Right cardiac atrium (tissue), 5 donors: Measurements from ENCODE around the gene SLC39A11. TPM values are rescaled to one million over a fixed set of nuclear protein-coding genes. Genes with fewer than 3 reads are reported as not detected.
A peak's percentile ranks its signal among the peaks of the same experiment; 100 is the strongest.

Source experiments
- ATAC-seq, 2 donors: fragments of 200-7000 bp; cut with Tn5 transposase; one replicate each; pipeline versions ENCODE4 v1.8.0 to v1.9.1; 2020; ENCODE audit warnings: moderate library complexity in 2 of 2, mild to moderate bottlenecking in 1 of 2
- DNase-seq, 3 donors: peaks; one replicate each; pipeline ENCODE4 v3.0.0-alpha.2; 2020
- H3K27ac ChIP-seq: one replicate; pipeline ENCODE4 v1.5.1; 2013; ENCODE audit warnings: mild to moderate bottlenecking, low read length, control low read depth, moderate library complexity
- H3K27me3 ChIP-seq: one replicate; pipeline ENCODE4 v1.6.1; 2013; ENCODE audit not compliant: control insufficient read depth, insufficient read depth
- H3K4me1 ChIP-seq: one replicate; pipeline ENCODE4 v1.6.1; 2013; ENCODE audit warnings: low read length; ENCODE audit not compliant: control insufficient read depth, insufficient read depth
- H3K4me3 ChIP-seq: one replicate; pipeline ENCODE4 v1.5.1; 2013; ENCODE audit warnings: low read length, control low read depth
- H3K9me3 ChIP-seq: one replicate; pipeline ENCODE4 v1.6.1; 2013; ENCODE audit warnings: low read length; ENCODE audit not compliant: control insufficient read depth
- WGBS: extraction: QIAGEN DNeasy Blood & Tissue Kit; methylation state at CpG from one replicate; pipeline ENCODE4 v1.1.7; 2013; 5-methylcytosine and 5-hydroxymethylcytosine counted together
- intact Hi-C, 4 donors: fragments of 100-400 bp; cut with DNase I; formaldehyde crosslinking; loops; one replicate each; pipeline versions ENCODE4 v1.11.0 to v1.14.0; 2022 to 2023
- polyA plus RNA-seq: library from polyadenylated mRNA; stranded (reverse); fragments of 200-250 nt; gene quantifications from one replicate; pipeline ENCODE4 v1.2.3, GENCODE V29; 2013
- total RNA-seq, 4 donors: library from RNA; stranded (reverse); fragmentation: NEBNext Ultra II Directional; extraction: Animal tissue kit (Norgen Biotek cat#: 25700); gene quantifications; one replicate each; pipeline ENCODE4 v1.2.1, GENCODE V29; 2021
- donor health status: healthy with polysubstance abuse.
- donor health status: DM: no; HTN: yes; CAD: no.
- donor health status: DM: no; HTN: no; CAD: no.
- donor health status: DM: no; HTN: yes; CAD: no; lungs with severe emphysema.
- donor health status: DM: yes; HTN: yes; CAD: no.

The SLC39A11 gene
- total and polyA plus RNA-seq, 5 donors = 3.2 to 12.6 (median 9.9) TPM

DNA sequence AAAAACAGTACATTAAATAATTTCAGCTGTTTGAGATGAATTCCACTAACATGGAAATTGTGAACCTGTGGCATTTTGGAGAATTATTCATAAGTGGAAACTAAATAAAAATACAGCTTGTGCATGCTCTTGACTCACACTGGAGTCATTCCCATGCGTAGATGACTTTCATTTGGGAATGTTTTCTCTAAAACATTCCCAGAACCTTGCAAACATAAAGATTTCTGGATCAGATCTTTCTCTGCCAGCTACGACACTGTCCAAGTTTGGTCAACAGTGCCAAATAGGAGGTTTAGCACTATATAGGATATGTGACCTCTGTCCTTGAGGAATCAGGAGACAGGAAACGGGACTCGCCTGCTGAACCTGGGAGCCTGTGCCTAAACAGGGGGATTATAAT is 400.9 kb downstream of the SLC39A11 start:
- no peaks in the 10 kb centered on the region for H3K9me3 ChIP-seq
- intact Hi-C loops = no loop called here
- ATAC-seq (no peak), DNase-seq (no peak)
- no peaks in the 10 kb centered on the region for H3K27me3 ChIP-seq
- H3K4me1 ChIP-seq = no peaks in the 10 kb centered on the region
- no peak overlapping the region for H3K27ac ChIP-seq
- 69% methylated on average over 4 of the region's 4 CpGs for WGBS
- no peak overlapping the region for H3K4me3 ChIP-seq

- Histone ChIP-seq H3K9me3 (no peaks in the 10 kb centered on the region), H3K4me3 (no peak overlapping the region), H3K27ac (no peak overlapping the region), H3K4me1 (no peaks in the 10 kb centered on the region), H3K27me3 (no peaks in the 10 kb centered on the region)
- DNase-seq (no peak), ATAC-seq (no peak)
- intact Hi-C loops = no loop called here
- 91% methylated on average over 3 of the region's 3 CpGs for WGBS
Measured at GRCh38 chr17:72691017-72691416, 401.5 kb downstream of the SLC39A11 start.

DNA sequence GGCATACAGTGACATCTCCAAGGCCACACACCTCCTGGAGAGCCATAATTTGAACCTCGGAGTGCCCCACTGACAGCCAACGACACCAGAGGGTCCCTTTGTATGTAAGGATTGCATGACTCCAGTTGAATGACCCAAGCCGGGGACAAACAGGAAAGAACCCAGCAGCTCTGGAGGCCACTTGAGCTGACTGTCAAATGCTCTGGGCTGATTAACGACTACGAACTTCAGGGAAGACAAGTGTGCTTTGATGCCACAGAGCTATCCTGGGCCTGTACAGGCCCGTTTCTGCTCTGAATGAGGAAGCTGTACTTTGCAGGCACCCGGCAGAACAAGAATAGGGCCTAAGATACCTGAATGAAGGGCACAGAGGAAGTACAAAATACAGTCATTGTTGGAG is 404.6 kb downstream of the SLC39A11 start:
- ATAC-seq (no peak), DNase-seq (no peak)
- intact Hi-C loops = no loop called here
- Histone ChIP-seq H3K4me1 (no peaks in the 10 kb centered on the region), H3K4me3 (no peak overlapping the region), H3K27ac (no peak overlapping the region), H3K27me3 (no peaks in the 10 kb centered on the region), H3K9me3 (no peaks in the 10 kb centered on the region)
- 67% methylated on average over 7 of the region's 7 CpGs for WGBS

- DNase-seq = no peak
- no peak for ATAC-seq
- Histone ChIP-seq H3K4me1 (no peaks in the 10 kb centered on the region), H3K27ac (no peak overlapping the region), H3K9me3 (no peaks in the 10 kb centered on the region), H3K4me3 (no peak overlapping the region), H3K27me3 (no peaks in the 10 kb centered on the region)
- 87% methylated on average over 11 of the region's 11 CpGs for WGBS
- intact Hi-C loops = no loop called here
Measured at GRCh38 chr17:72684405-72685020, 408.0 kb downstream of the SLC39A11 start.

GRCh38 chr17:72683506-72684404 is 408.7 kb downstream of the SLC39A11 start:
- H3K27me3 ChIP-seq = no peaks in the 10 kb centered on the region
- H3K4me3 ChIP-seq = no peak overlapping the region
- H3K4me1 ChIP-seq = no peaks in the 10 kb centered on the region
- H3K9me3 ChIP-seq = no peaks in the 10 kb centered on the region
- 69% methylated on average over 10 of the region's 10 CpGs for WGBS
- ATAC-seq (peak; percentile 57 to 60), DNase-seq (peak in 1 of 3 donors; percentile 31)
- intact Hi-C loops = no loop called here
- H3K27ac ChIP-seq = no peak overlapping the region

GRCh38 chr17:72682605-72683004 is 409.9 kb downstream of the SLC39A11 start:
- Histone ChIP-seq H3K4me3 (no peak overlapping the region), H3K27ac (no peak overlapping the region), H3K27me3 (no peaks in the 10 kb centered on the region), H3K9me3 (no peaks in the 10 kb centered on the region), H3K4me1 (no peaks in the 10 kb centered on the region)
- DNase-seq (no peak), ATAC-seq (no peak)
- WGBS = 43% methylated on average over 1 of the region's 1 CpG
- intact Hi-C loops = no loop called here

- no peak overlapping the region for H3K4me3 ChIP-seq
- H3K27me3 ChIP-seq = no peaks in the 10 kb centered on the region
- H3K27ac ChIP-seq = no peak overlapping the region
- ATAC-seq = no peak
- no peak for DNase-seq
- H3K9me3 ChIP-seq = no peaks in the 10 kb centered on the region
- no peaks in the 10 kb centered on the region for H3K4me1 ChIP-seq
- 86% methylated on average over 12 of the region's 12 CpGs for WGBS
- intact Hi-C loops = no loop called here
Measured at GRCh38 chr17:72681844-72682243, 410.6 kb downstream of the SLC39A11 start.

DNA sequence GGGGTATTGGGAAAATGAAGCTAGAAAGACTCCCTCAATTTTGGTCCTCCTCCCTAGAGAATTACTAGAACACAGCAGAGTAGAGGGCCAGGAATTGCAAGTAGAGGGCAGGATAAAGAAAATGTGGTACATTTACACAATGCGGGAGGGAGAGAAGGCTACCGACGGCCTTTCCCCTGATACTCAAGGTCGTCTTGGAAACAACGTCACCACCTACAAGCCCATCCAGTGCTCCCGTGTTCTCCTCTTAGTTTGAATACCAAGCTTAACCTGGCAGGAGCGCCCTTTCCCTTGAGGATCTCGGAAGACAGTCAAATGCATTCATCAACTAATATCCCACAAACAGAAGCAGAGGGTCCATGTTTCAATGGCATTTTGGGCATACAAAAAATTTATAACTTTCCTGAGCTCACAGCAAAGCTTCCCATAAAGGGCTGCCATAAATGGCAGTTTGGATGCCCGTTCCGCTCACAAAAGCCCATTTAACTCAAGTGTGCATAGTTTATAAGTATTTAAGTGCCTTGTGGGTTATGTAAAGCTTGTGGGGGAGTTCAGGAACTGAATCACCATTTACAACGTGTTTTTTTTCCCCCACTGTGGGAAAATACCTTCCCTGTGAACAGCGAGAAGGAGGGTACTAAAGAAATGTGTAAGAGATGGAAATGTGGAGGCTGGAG is 414.6 kb downstream of the SLC39A11 start:
- no peaks in the 10 kb centered on the region for H3K27me3 ChIP-seq
- 79% methylated on average over 12 of the region's 12 CpGs for WGBS
- H3K4me3 ChIP-seq = no peak overlapping the region
- no peaks in the 10 kb centered on the region for H3K4me1 ChIP-seq
- intact Hi-C loops = no loop called here
- no peak overlapping the region for H3K27ac ChIP-seq
- no peaks in the 10 kb centered on the region for H3K9me3 ChIP-seq
- ATAC-seq (no peak), DNase-seq (no peak)

- WGBS = 86% methylated on average over 2 of the region's 2 CpGs
- intact Hi-C loops = no loop called here
- no peak for ATAC-seq
- no peak for DNase-seq
- Histone ChIP-seq H3K9me3 (no peaks in the 10 kb centered on the region), H3K27me3 (no peaks in the 10 kb centered on the region), H3K4me1 (no peaks in the 10 kb centered on the region), H3K27ac (no peak overlapping the region), H3K4me3 (no peak overlapping the region)
Measured at GRCh38 chr17:72677108-72677507, 415.4 kb downstream of the SLC39A11 start.

GRCh38 chr17:72672729-72673128 is 419.8 kb downstream of the SLC39A11 start:
- H3K27ac ChIP-seq = no peak overlapping the region
- H3K4me3 ChIP-seq = no peak overlapping the region
- H3K9me3 ChIP-seq = no peaks in the 10 kb centered on the region
- no peaks in the 10 kb centered on the region for H3K27me3 ChIP-seq
- intact Hi-C loops = no loop called here
- WGBS = 94% methylated on average over 4 of the region's 4 CpGs
- ATAC-seq (no peak), DNase-seq (no peak)
- H3K4me1 ChIP-seq = no peaks in the 10 kb centered on the region

DNA sequence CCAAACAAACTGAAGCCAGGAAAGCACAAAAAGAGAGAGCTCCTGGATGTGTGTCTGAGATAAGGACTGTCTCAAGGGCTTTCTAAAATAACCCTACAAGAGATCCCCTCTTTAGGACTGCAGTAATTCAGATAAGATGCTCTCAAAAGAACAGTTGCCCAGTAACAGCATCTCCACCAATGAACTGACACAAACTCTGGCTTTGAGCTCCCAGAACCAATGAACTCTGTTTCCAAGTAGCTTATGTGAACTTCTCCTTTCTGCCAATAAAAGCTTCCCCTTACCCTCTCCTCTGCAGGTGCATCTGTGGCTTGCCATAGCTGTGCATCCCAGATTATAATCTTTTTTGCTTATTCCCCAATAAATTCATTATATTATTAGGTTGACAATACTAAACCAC is 421.5 kb downstream of the SLC39A11 start:
- DNase-seq (no peak), ATAC-seq (no peak)
- no peaks in the 10 kb centered on the region for H3K4me1 ChIP-seq
- no peaks in the 10 kb centered on the region for H3K9me3 ChIP-seq
- intact Hi-C loops = no loop called here
- no peak overlapping the region for H3K4me3 ChIP-seq
- no peak overlapping the region for H3K27ac ChIP-seq
- H3K27me3 ChIP-seq = no peaks in the 10 kb centered on the region
